ENCODE measurements around the gene ASB18. TPM values are rescaled to one million over a fixed set of nuclear protein-coding genes. Genes with fewer than 3 reads are reported as not detected.

ASB18 gene
- total and polyA plus RNA-seq, 2 donors from 2014 or later: not detected

DNA sequence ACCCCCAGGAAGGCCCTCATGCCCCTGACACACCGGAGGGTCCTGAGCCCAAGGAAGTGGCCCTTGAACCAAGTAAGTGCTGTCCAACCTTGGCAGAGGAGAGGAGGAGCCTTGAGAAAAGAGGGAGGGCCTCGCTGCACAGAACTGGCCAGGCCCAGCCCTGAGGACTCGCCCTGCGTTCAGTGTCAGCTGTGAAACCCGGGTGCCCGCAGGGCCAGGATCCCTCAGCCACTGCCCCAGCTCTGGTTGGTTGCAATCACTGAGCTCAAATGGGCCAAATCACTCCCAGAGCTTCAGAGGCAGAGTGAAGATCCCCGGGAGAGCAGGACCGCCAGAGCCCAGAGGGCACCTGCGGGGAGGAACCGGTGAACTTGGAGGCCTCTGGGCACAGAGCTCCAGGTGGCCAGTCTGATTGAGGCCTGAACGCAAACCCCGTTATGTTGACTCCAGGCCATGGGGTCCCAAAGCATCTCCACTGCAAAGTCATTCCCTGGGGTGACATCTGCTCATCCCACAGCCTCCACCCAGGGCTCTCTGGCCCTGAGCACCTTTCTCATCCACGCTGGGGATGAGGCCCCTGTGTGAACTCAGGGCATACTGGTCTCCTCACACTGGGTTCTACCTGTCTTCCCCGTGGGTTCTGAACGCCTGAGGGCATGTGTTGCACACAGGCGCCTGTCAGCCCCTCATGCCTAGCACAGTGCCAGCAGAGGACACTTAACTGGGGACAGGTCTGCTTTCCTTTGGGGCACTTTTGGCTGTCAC, 107.9 kb downstream of the ASB18 start:
- peaks cover 11% of the 10 kb centered on the region for H3K27me3 ChIP-seq (ENCODE audit: control insufficient read depth, insufficient read depth, low read length)
- H3K9ac ChIP-seq (ENCODE audit: low read length in 3 of 3): no peak overlapping the region
- TF ChIP-seq, protein P1, sequence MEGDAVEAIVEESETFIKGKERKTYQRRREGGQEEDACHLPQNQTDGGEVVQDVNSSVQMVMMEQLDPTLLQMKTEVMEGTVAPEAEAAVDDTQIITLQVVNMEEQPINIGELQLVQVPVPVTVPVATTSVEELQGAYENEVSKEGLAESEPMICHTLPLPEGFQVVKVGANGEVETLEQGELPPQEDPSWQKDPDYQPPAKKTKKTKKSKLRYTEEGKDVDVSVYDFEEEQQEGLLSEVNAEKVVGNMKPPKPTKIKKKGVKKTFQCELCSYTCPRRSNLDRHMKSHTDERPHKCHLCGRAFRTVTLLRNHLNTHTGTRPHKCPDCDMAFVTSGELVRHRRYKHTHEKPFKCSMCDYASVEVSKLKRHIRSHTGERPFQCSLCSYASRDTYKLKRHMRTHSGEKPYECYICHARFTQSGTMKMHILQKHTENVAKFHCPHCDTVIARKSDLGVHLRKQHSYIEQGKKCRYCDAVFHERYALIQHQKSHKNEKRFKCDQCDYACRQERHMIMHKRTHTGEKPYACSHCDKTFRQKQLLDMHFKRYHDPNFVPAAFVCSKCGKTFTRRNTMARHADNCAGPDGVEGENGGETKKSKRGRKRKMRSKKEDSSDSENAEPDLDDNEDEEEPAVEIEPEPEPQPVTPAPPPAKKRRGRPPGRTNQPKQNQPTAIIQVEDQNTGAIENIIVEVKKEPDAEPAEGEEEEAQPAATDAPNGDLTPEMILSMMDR (IDR thresholded peaks at IDR 0.05; ENCODE audit: borderline replicate concordance, extremely low read depth, insufficient read depth): no peak
- H3K27ac ChIP-seq (ENCODE audit: low read depth in 2 of 2, low read length in 2 of 2): no peak overlapping the region
- DNase-seq: no peak
- H3K9me3 ChIP-seq (ENCODE audit: control insufficient read depth in 2 of 3, insufficient read depth in 1 of 3, low read length in 3 of 3): peaks cover 0 to 3% (median 0%) of the 10 kb centered on the region in 3 donors
- no peak for FAIRE-seq
- intact Hi-C loops (cut with DNase I): no loop called here
- H3K4me1 ChIP-seq (ENCODE audit: control insufficient read depth in 2 of 3, insufficient read depth in 2 of 3, low read depth in 1 of 3, low read length in 3 of 3): no peaks in the 10 kb centered on the region
- no peaks in the 10 kb centered on the region for H3K36me3 ChIP-seq (ENCODE audit: control insufficient read depth in 2 of 3, insufficient read depth in 3 of 3, low read length in 3 of 3)
- H3K4me3 ChIP-seq (ENCODE audit: low read length in 3 of 3): no peak overlapping the region

DNA sequence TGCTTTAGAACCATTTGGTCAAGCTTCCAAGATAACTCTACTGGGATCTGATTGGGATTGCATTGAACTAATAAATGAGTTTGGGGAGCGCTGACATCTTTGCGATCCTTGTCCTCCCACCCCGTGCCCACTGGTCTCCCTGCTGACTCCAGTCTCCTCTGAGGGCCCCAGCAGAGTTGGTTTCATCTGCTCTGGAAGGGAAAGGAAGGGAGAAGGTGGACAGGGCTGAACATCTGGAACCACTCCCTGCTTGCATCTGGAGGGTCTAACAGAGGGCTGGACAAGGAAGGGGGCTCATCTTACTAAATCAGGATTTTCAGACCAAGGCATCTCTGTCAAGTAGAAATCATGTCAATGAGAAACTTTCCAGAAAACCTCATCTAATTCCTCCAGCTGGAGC, 108.8 kb downstream of the ASB18 start:
- H3K9me3 ChIP-seq (ENCODE audit: control insufficient read depth in 2 of 3, insufficient read depth in 1 of 3, low read length in 3 of 3): peaks cover 0 to 3% (median 0%) of the 10 kb centered on the region in 3 donors
- H3K4me3 ChIP-seq (ENCODE audit: low read length in 3 of 3): no peak overlapping the region
- intact Hi-C loops (cut with DNase I): no loop called here
- H3K27ac ChIP-seq (ENCODE audit: low read depth in 2 of 2, low read length in 2 of 2): no peak overlapping the region
- H3K36me3 ChIP-seq (ENCODE audit: control insufficient read depth in 2 of 3, insufficient read depth in 3 of 3, low read length in 3 of 3): no peaks in the 10 kb centered on the region
- DNase-seq (no peak), FAIRE-seq (no peak)
- TF ChIP-seq, protein P1 (IDR thresholded peaks at IDR 0.05; ENCODE audit: borderline replicate concordance, extremely low read depth, insufficient read depth): no peak
- H3K27me3 ChIP-seq (ENCODE audit: control insufficient read depth, insufficient read depth, low read length): peaks cover 9% of the 10 kb centered on the region
- no peaks in the 10 kb centered on the region for H3K4me1 ChIP-seq (ENCODE audit: control insufficient read depth in 2 of 3, insufficient read depth in 2 of 3, low read depth in 1 of 3, low read length in 3 of 3)
- no peak overlapping the region for H3K9ac ChIP-seq (ENCODE audit: low read length in 3 of 3)

DNA sequence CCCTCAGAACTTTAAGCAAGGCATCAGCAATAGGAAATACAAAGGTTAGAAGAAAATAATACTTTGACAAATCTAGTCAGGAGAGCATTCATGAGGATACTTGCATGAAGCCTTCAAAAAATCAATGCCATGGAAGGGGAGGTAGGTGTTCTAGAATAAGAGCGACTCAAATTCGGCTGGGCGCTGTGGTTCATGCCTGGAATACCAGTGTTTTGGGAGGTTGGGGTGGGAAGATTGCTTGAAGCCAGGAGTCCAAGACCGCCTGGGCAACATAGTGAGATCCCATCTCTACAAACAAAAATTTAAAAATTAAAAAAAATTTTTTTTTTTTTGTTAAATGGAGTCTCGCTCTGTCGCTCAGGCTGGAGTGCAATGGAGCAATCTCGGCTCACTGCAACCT, 117.8 kb downstream of the ASB18 start:
- TF ChIP-seq, protein P1 (IDR thresholded peaks at IDR 0.05; ENCODE audit: borderline replicate concordance, extremely low read depth, insufficient read depth): no peak
- DNase-seq (no peak), FAIRE-seq (no peak)
- Histone ChIP-seq H3K27ac (ENCODE audit: low read depth in 2 of 2, low read length in 2 of 2) (no peak overlapping the region), H3K9me3 (ENCODE audit: control insufficient read depth in 2 of 3, insufficient read depth in 1 of 3, low read length in 3 of 3) (no peaks in the 10 kb centered on the region), H3K9ac (ENCODE audit: low read length in 3 of 3) (no peak overlapping the region), H3K4me3 (ENCODE audit: low read length in 3 of 3) (no peak overlapping the region), H3K4me1 (ENCODE audit: control insufficient read depth in 2 of 3, insufficient read depth in 2 of 3, low read depth in 1 of 3, low read length in 3 of 3) (no peaks in the 10 kb centered on the region), H3K27me3 (ENCODE audit: control insufficient read depth, insufficient read depth, low read length) (no peaks in the 10 kb centered on the region), H3K36me3 (ENCODE audit: control insufficient read depth in 2 of 3, insufficient read depth in 3 of 3, low read length in 3 of 3) (no peaks in the 10 kb centered on the region)
- intact Hi-C loops (cut with DNase I): no loop called here

All from kidney (tissue), 14 donors.